A673 (cell line): Measurements from ENCODE around the gene ITGB6. TPM values are rescaled to one million over a fixed set of nuclear protein-coding genes. Genes with fewer than 3 reads are reported as not detected.
A peak's percentile ranks its signal among the peaks of the same experiment; 100 is the strongest.

Source experiments
- BruUV-seq: library from RNA; stranded (reverse); fragments of 400-500 nt; replicated peaks from 2 replicates; lab custom pipeline; 2021; lab: Mats Ljungman, UMichigan
- CTCF ChIA-PET: fragments of 300-600 bp; sonication (Branson Sonifier 250); formaldehyde crosslinking; loops from one replicate; lab custom pipeline; 2022; ENCODE audit warnings: antibody characterized with exemption; lab: Charles Lee
- POLR2A ChIA-PET: fragments of 300-600 bp; sonication (Branson Sonifier 250); formaldehyde crosslinking; loops from one replicate; lab custom pipeline; 2022; ENCODE audit warnings: antibody characterized with exemption; ENCODE audit not compliant: low non-redundant PET; lab: Charles Lee
- DNase-seq: peaks from one replicate; pipeline ENCODE4 v3.0.0-alpha.2; 2015; ENCODE audit warnings: low spot score
- H3K27ac ChIP-seq: fragments of 200-600 bp; sonication (generic); 2 replicates; pipeline ENCODE4 v1.5.1; 2016; ENCODE audit warnings: mixed run types, low read depth, mild to moderate bottlenecking, mixed read lengths, antibody characterized with exemption, low read length; ENCODE audit not compliant: poor library complexity, severe bottlenecking
- H3K27me3 ChIP-seq: fragments of 200-600 bp; sonication (generic); replicated peaks from 2 replicates; pipeline ENCODE4 v1.6.1; 2017; ENCODE audit warnings: mixed run types, low read depth, mild to moderate bottlenecking, mixed read lengths, antibody characterized with exemption, low read length; ENCODE audit not compliant: insufficient read depth, poor library complexity
- H3K36me3 ChIP-seq: fragments of 200-600 bp; sonication (generic); 2 replicates; pipeline ENCODE4 v1.6.1; 2016; ENCODE audit warnings: mixed run types, mild to moderate bottlenecking, mixed read lengths, antibody characterized with exemption, low read length; ENCODE audit not compliant: insufficient read depth, poor library complexity, severe bottlenecking
- H3K4me1 ChIP-seq: fragments of 200-600 bp; sonication (generic); 2 replicates; pipeline ENCODE4 v1.6.1; 2017; ENCODE audit warnings: mixed run types, mild to moderate bottlenecking, mixed read lengths, antibody characterized with exemption, low read length; ENCODE audit not compliant: insufficient read depth, poor library complexity, severe bottlenecking
- H3K4me3 ChIP-seq: fragments of 200-600 bp; sonication (generic); 2 replicates; pipeline ENCODE4 v1.5.1; 2016; ENCODE audit warnings: low read depth, mixed run types, mild to moderate bottlenecking, mixed read lengths, low read length; ENCODE audit not compliant: poor library complexity, severe bottlenecking
- H3K9me3 ChIP-seq: fragments of 200-600 bp; sonication (generic); 2 replicates; pipeline ENCODE4 v1.6.1; 2016; ENCODE audit warnings: mixed run types, low read depth, mild to moderate bottlenecking, mixed read lengths, antibody characterized with exemption, low read length; ENCODE audit not compliant: poor library complexity, severe bottlenecking
- CTCF ChIP-seq: fragments of 300-800, 200-600 bp; sonication (generic); conservative IDR thresholded peaks from 2 replicates; pipeline ENCODE4 v1.5.1; 2017; ENCODE audit warnings: low read depth, mild to moderate bottlenecking, antibody characterized with exemption, low read length, moderate library complexity, mixed read lengths
- EZH2 ChIP-seq: fragments of 200-600 bp; sonication (generic); IDR thresholded peaks from 2 replicates; pipeline ENCODE4 v1.6.1; 2017; ENCODE audit warnings: borderline replicate concordance, low read depth, mild to moderate bottlenecking, mixed read lengths, antibody characterized with exemption, low read length; ENCODE audit not compliant: poor library complexity, severe bottlenecking
- intact Hi-C: fragments of 100-400 bp; cut with micrococcal nuclease; formaldehyde crosslinking; loops from one replicate; pipeline ENCODE4 v1.10.0; 2022; ENCODE audit not compliant: unreplicated experiment
- total RNA-seq: library from RNA; stranded (reverse); gene quantifications from 2 replicates; pipeline ENCODE4 v1.2.3, GENCODE V29; 2021

The ITGB6 gene
- total RNA-seq, 1 experiment from 2014 or later, result not detected

DNA sequence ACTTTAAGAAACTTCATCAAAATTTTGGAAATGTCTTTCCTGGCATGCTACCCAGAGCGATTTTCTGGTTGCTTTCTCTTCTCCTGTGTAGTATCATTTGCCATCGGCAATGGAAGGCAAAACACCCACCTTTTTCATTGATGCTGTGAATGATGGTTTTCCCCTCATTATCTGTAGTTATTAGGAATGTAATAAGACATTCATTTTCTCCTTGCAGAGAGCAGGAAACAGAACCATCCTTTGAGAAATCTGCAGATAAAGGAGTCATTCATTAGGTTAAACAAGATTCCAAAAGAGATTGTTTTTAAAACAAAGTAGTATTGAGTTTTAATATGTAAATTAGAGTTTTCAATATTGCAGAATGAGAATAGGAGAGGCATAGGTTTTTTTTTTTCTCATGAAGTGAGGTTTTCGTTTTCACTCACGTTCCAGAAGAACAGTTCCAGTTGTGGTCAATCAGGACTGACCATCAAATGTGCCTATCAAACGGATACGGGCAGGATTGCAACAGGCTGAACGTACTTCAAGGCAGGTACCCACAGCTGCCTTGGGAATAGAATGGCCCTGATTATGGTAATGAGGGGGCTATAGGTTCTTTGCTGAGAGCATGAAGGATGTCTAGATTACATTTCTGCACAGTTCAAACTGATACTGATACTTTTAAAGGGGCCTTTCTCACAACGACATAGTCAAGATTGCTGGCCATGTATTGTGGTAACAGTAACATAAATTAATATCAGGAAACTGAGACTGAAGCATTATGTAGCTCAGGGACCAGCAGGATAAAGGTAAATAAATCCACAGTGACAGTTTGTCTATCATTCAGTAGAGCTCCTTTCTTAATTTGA is 87.9 kb downstream of the ITGB6 start:
- CTCF ChIA-PET, result interaction anchor here (0.6 to 1.0 kb wide), 2 partner anchors 630 to 882 kb away, joined by 3 to 6 read pairs; no protein-coding TSS in a partner anchor
- no peak for TF ChIP-seq EZH2
- no peak for TF ChIP-seq CTCF
- no TSS peak for BruUV-seq
- Histone ChIP-seq H3K9me3 (no peaks in the 10 kb centered on the region), H3K4me3 (no peak overlapping the region), H3K27me3 (no peaks in the 10 kb centered on the region), H3K36me3 (no peaks in the 10 kb centered on the region), H3K27ac (no peak overlapping the region), H3K4me1 (no peaks in the 10 kb centered on the region)
- intact Hi-C loops, result loop anchor here (2.0 to 5.0 kb wide), 3 partner anchors 95 to 953 kb away; no protein-coding TSS in a partner anchor
- DNase-seq, result no peak
- POLR2A ChIA-PET, result no interaction called here

DNA sequence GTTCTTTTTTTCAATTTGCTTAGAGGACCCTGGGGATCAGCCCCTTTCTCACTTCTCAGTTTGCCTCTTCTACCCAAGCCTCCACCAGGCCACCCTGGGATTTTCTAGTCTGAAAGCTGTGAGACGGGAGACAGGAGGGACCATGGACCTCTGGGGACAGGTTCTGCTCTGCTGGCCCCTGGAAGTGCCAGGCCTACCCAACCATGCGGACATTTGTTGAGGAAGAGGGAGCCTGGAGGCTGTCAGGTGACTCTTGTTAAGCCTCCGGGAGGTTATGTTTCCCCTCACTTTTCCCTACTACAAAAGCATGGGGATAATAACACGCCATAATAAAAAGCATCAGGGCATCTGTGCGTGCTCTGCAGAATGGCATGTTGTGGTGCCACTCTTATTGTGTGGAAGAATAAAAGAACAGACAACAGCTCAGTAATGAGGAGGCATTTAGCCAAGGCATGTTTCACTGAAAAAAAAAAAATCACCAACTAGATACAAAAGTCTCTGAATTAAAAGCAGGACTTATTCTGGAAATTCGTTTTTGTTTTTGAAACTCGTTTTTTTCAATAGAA is 89.3 kb downstream of the ITGB6 start:
- no peaks in the 10 kb centered on the region for H3K9me3 ChIP-seq
- no peaks in the 10 kb centered on the region for H3K27me3 ChIP-seq
- no peak overlapping the region for H3K4me3 ChIP-seq
- CTCF ChIA-PET, result interaction anchor here (0.6 to 1.7 kb wide), 6 partner anchors 55 to 953 kb away, joined by 3 to 10 read pairs (median 8); no protein-coding TSS in a partner anchor
- intact Hi-C loops, result loop anchor here (1.0 to 5.0 kb wide), 4 partner anchors 97 to 954 kb away; no protein-coding TSS in a partner anchor
- no peak overlapping the region for H3K27ac ChIP-seq
- H3K4me1 ChIP-seq, result no peaks in the 10 kb centered on the region
- H3K36me3 ChIP-seq, result no peaks in the 10 kb centered on the region
- BruUV-seq, result no TSS peak
- no peak for TF ChIP-seq CTCF
- no peak for TF ChIP-seq EZH2
- DNase-seq, result no peak
- POLR2A ChIA-PET, result no interaction called here

- no TSS peak for BruUV-seq
- H3K27ac ChIP-seq, result no peak overlapping the region
- CTCF ChIA-PET, result interaction anchor here (0.6 to 1.7 kb wide), 8 partner anchors 15 to 954 kb away, joined by 3 to 12 read pairs (median 8); no protein-coding TSS in a partner anchor
- H3K4me3 ChIP-seq, result no peak overlapping the region
- H3K36me3 ChIP-seq, result no peaks in the 10 kb centered on the region
- no peaks in the 10 kb centered on the region for H3K27me3 ChIP-seq
- no peaks in the 10 kb centered on the region for H3K4me1 ChIP-seq
- H3K9me3 ChIP-seq, result no peaks in the 10 kb centered on the region
- intact Hi-C loops, result loop anchor here (1.0 to 5.0 kb wide), 4 partner anchors 97 to 955 kb away; no protein-coding TSS in a partner anchor
- DNase-seq, result peak; percentile 81
- TF ChIP-seq EZH2 (no peak), CTCF (peak; percentile 81)
- POLR2A ChIA-PET, result no interaction called here
Observed at GRCh38 chr2:160109939-160110673, 90.0 kb downstream of the ITGB6 start.
